Dermis lymphatic vessel endothelial cell (primary cell): ENCODE data around the gene NAAA. TPM values are rescaled to one million over a fixed set of nuclear protein-coding genes. Genes with fewer than 3 reads are reported as not detected.

Experiments
- total RNA-seq: library from RNA; depleted of rRNA; stranded (reverse); fragments of >200 nt; gene quantifications from 2 replicates; pipeline ENCODE4 v1.2.1, GENCODE V29; 2014

NAAA gene
- 22.6 and 33.1 TPM in 2 replicates for total RNA-seq

GRCh38 chr4:75940692-75941253, at the start of gene NAAA:
TSS of gene NAAA (minus strand) at chr4:75941013. CDS start at chr4:75940949, 64 bp downstream.

GRCh38 chr4:75902352-75902751, 38.5 kb downstream of the NAAA start, which contains the start of gene PPEF2:
TSS of gene PPEF2 (minus strand) at chr4:75902452. CDS start at chr4:75896325, 6,127 bp downstream.

Other genes starting within 250 kb of the NAAA start
- gene USO1, start 216.4 kb downstream of the NAAA start, total RNA-seq: 86.1 and 93.3 TPM in 2 replicates
- not detected in 2 replicates for gene PPEF2, start 38.6 kb downstream of the NAAA start, total RNA-seq
- 19.6 and 28.5 TPM in 2 replicates for gene SDAD1, start 49.9 kb upstream of the NAAA start, total RNA-seq
- not detected in 2 replicates for gene CXCL9, start 66.5 kb upstream of the NAAA start, total RNA-seq
- gene CXCL10, start 82.5 kb upstream of the NAAA start, total RNA-seq: not detected in 2 replicates
- not detected in 2 replicates for gene CXCL11, start 95.1 kb upstream of the NAAA start, total RNA-seq
- gene ART3, start 133.7 kb upstream of the NAAA start, total RNA-seq: not detected in 2 replicates
- gene NUP54, start 207.4 kb upstream of the NAAA start, total RNA-seq: 43.7 and 53.5 TPM in 2 replicates